Epithelial cell of proximal tubule (primary cell): ENCODE results near the gene OR5M8. TPM values are rescaled to one million over a fixed set of nuclear protein-coding genes. Genes with fewer than 3 reads are reported as not detected.

Source experiments
- DNase-seq: peaks from one replicate; pipeline ENCODE4 v3.0.0-alpha.2; 2011; ENCODE audit warnings: low read depth
- H3K4me3 ChIP-seq: 2 replicates; pipeline ENCODE4 v1.5.1; 2011; ENCODE audit warnings: low read depth, mild to moderate bottlenecking, low read length
- CTCF ChIP-seq: conservative IDR thresholded peaks from 2 replicates; pipeline ENCODE4 v1.5.1; 2012; ENCODE audit warnings: low read depth, mild to moderate bottlenecking, low read length
- total RNA-seq: library from RNA; depleted of rRNA; stranded (reverse); fragments of >200 nt; gene quantifications from 2 replicates; pipeline ENCODE4 v1.2.3, GENCODE V29; 2015

The OR5M8 gene
- total RNA-seq, result not detected in 2 replicates

GRCh38 chr11:56491270-56491669 lies at the start of gene OR5M8:
Gene OR5M8 (minus strand): TSS chr11:56491370. CDS start chr11:56491370, 0 bp downstream.
- DNase-seq, result no peak
- no peak within 1 kb of the TSS for H3K4me3 ChIP-seq
- TF ChIP-seq CTCF, result no peak

GRCh38 chr11:56533054-56533740 lies 42.0 kb upstream of the OR5M8 start:
- no peak for TF ChIP-seq CTCF
- DNase-seq, result no peak
- H3K4me3 ChIP-seq, result no peak overlapping the region

GRCh38 chr11:56531856-56532255 lies 40.7 kb upstream of the OR5M8 start:
- TF ChIP-seq CTCF, result no peak
- H3K4me3 ChIP-seq, result no peak overlapping the region
- DNase-seq, result no peak

GRCh38 chr11:56522008-56522407 lies 30.8 kb upstream of the OR5M8 start:
- peak; percentile 32 for TF ChIP-seq CTCF
- H3K4me3 ChIP-seq, result no peak overlapping the region
- no peak for DNase-seq

GRCh38 chr11:56513280-56513679 lies 22.1 kb upstream of the OR5M8 start:
- TF ChIP-seq CTCF, result no peak
- no peak for DNase-seq
- H3K4me3 ChIP-seq, result no peak overlapping the region

GRCh38 chr11:56509439-56509838 lies 18.3 kb upstream of the OR5M8 start:
- no peak overlapping the region for H3K4me3 ChIP-seq
- TF ChIP-seq CTCF, result no peak
- DNase-seq, result no peak

- no peak for TF ChIP-seq CTCF
- H3K4me3 ChIP-seq, result no peak overlapping the region
- DNase-seq, result no peak
Observed at GRCh38 chr11:56497010-56497409, 5.8 kb upstream of the OR5M8 start.
